HCEC 1CT (cell line): Measurements from ENCODE around the gene FAM118B.
A peak's percentile ranks its signal among the peaks of the same experiment; 100 is the strongest.

Source experiments
- DNase-seq: peaks from one replicate; pipeline ENCODE4 v3.0.0-alpha.2; 2017

The FAM118B gene

GRCh38 chr11:126186708-126187529, 24.7 kb upstream of the FAM118B start:
- DNase-seq: no peak

- no peak for DNase-seq
Observed at GRCh38 chr11:126188332-126189108, 23.1 kb upstream of the FAM118B start.

DNA sequence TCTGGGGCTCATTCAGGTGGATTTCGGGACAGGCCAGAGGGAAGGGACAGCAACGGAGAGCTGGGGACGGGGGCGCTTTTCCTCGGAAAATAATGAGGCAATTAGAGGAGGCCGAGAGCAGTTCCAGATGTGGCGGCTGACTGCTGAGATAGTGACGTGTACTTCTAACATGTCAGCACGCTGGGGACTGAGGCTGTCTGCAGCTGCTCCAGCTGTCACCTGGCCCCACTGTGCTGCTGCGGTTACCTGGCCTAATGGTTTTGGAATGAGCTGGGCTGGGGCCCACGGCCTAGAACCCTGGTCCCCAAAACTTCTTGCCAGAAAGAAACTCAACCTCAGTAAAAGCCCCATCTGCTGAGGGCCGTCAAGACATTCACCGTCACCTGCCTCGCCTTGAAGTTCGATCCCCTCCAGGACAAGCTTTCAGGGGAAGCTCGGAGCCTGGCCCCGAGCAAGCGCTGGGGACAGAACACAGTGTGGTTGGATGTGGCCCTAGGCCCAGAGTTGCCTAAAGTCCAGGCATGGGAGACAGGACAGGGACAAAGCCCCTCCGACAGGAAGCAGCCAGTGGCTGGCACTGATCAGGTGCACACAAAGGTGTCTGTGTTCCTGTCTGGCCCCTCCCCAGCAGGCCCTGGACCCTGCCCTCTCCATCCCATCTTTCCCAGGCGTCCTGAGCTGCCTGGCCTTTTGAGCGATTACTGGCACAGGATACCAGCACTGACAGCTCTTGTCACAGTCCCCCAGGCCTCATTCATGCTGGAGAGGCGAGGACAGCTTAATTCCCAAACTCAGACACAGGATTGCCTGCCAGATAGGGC, 22.3 kb upstream of the FAM118B start:
- DNase-seq: no peak

DNA sequence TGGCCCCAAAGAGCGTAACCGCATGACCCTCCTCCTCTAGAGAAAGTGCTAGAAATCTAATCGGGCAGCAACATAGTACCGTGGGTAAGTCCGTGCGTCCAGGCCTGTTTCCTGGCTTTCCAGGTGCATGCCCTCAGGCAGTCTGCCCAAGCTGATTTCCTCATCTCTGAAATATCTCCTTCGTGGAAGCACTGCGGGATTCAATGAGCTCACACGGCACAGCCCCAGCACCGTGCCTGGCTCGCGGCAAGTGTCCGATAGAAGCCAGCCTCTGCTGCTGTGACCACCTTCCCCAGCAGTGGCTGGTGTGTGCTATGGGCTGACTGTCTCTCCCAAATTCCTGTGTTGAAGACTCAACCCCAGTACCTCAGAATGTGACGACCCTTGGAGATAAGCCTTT, 20.8 kb upstream of the FAM118B start:
- DNase-seq: no peak

- no peak for DNase-seq
Observed at GRCh38 chr11:126191379-126192073, 20.1 kb upstream of the FAM118B start.

DNA sequence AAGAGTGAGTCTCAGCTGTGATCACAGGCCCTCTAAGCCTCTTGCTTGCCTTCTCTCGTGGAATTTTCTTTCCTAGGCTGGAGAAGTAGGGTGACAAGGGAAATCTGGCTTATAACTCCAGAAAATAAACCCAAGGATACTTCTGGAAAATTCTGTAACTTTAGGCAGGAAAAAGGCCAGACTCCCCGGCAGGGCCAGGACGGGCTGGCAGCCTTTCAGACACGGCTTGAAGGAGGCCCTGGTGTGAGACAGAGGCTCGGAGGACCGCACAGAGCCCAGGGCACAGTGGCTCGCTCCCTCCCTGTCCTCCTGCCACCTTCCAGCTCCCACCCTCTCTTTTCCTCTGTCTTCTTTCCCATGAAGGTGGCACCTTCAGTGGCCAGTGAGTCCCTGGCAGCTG, 19.2 kb upstream of the FAM118B start:
- no peak for DNase-seq

DNA sequence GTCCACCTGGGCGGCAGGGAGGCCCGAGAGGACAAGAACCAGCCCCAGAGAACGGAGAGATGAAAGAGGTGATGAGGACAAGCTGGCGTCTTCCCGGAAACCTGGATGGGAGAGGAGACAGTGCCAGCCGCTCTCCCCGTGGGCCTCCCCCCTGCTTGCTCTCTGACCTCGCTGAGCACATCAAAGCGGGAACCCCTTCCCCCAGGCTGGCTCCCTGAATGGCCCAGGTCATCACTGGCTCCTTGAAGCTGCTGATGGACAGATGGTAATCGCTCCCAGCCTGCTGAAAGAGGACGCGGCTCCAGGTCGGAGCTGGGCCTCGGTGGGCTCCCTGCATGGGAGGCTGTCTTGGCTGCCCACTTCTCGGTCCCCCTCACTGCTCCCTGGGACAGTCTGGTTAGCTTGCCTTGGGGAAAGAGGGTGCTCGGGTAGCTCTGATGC, 18.5 kb upstream of the FAM118B start:
- DNase-seq: no peak

- peak; percentile 47 for DNase-seq
Observed at GRCh38 chr11:126194121-126194543, 17.4 kb upstream of the FAM118B start.

- no peak for DNase-seq
Observed at GRCh38 chr11:126195119-126195518, 16.5 kb upstream of the FAM118B start.

DNA sequence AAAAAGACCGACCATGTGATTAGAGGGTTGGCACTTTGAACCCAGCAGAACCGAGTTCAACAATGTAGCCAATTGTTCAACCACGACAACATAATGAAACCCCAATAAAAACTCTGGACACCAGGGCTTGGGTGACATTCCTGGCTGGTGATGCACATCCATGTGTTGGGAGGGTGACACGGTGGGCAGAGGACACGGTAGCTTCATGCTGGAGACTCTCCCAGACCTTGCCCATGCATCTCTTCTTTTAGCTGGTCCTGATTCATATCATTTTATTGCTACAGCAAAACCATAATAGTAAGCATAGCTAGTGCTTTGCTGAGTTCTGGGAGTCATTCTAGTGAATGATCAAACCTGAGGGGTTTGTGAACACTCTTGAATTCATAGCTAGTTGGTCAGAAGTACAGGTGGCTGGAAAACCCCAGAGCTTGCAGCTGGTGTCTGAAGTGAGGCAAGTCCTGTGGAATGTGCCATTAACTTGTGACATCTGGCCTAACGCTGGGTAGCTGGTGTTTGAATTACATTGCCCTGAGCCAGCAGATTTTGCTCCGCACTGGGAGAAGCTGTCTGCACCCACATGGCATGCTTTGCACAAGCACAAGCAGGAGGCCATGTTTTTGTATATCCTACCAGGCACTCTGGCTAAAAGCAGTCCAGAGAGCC, 14.2 kb upstream of the FAM118B start:
- DNase-seq: no peak

- no peak for DNase-seq
Observed at GRCh38 chr11:126198648-126199047, 12.9 kb upstream of the FAM118B start.

- no peak for DNase-seq
Observed at GRCh38 chr11:126202646-126203359, 8.8 kb upstream of the FAM118B start.

GRCh38 chr11:126205359-126205758, 6.2 kb upstream of the FAM118B start:
- DNase-seq: no peak

DNA sequence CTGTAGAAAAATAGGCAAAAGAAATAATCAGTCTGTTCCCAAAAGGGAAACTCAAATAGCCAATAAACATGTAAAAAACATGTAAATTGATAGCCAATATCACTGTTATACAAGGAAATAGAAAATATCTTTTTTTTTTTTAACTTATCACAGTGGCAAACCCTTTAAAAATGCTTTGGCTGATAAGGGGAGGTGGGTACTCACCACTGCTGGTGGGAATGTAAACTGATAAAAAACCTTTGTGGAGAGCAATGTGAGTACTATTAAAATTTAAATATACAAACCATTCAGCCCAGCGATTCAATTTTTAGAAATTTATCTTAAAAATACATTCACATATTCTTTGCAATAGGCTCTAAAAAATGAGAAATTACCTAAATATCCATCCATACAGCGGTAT, 3.7 kb upstream of the FAM118B start:
- DNase-seq: no peak

GRCh38 chr11:126210871-126211235, 729 bp upstream of the FAM118B start:
- DNase-seq: peak; percentile 11

DNA sequence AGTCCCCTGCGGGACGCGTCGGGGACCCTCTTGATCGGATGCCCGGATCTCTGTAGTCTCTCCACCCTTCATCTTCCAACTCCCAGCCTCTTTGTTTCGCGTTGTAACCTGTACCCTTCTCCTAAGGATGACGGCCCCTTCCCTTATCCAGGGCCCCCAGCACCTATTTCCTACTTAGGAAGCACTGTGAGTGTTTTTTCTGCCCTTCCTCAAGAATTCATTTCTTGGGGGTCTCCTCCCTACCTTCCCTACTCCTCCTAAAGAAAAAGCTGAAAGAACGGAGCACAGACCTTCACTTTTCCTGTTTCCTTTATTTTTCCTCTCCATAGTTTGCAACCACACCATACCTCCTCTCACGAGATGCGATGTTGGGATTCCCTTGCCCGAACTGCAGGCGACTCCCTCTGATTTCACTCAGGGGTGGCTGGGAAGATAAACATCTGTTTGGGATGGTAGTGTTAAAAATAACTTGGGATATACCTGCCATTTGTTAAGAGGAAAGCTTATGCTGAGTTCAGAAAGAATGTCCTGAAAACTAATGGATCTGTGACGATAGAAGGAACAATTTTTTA, 593 bp downstream of the FAM118B start:
- DNase-seq: peak; percentile 4

DNA sequence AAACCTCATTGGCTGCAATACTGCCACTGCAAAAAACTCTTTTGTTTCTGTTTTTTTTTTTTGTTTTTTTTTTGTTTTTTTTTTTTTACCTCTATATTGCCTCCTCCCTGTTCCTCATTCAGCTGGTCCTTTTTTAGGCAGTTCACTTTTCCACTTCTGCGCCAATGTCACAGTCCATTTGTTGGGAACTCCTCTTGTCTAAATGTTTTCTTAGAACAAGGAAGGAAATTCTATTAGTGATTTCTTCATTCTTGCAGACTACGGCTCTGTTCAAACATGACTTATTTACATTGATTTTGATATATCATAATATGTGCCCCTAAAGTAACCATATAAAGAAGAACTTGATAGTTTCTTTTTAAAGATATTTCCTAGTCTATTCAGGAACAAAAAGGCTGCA, 2.9 kb downstream of the FAM118B start:
- DNase-seq: no peak

GRCh38 chr11:126214841-126215240, 3.3 kb downstream of the FAM118B start:
- no peak for DNase-seq

DNA sequence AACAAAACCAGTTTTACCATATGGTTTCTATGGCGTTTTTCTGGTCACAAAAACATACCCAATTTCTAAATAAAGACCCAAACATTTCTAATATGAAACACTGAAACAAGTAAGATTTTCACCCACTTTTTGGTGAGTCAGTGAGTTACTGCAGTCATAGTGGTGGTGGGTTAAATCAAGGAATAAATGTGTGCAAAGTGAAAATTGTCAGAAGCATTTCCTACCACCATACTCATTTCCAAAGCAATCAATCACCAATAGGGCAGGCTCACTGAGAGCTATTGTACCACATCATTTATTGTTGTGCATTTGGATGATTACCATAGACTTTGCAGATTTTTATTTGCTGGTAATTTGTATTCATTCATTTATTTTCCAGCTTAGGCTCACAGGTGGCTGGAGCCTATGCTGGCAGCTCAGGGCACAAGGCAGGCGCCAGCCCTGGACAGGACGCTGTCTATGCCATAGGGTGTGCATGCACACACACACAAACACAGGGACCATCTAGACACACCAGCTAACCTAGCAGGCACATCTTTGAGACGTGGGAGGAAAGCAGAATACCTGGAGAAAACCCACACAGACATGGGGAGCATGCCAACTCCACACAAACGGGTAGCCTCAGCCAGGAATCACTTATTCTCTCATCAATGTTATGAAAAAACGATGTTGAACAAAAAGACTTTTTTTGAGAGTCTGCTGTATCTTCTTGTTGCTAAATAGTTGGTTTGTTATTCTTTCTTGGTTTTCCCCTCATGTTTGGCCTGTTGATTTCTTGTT, 5.1 kb downstream of the FAM118B start:
- no peak for DNase-seq

DNA sequence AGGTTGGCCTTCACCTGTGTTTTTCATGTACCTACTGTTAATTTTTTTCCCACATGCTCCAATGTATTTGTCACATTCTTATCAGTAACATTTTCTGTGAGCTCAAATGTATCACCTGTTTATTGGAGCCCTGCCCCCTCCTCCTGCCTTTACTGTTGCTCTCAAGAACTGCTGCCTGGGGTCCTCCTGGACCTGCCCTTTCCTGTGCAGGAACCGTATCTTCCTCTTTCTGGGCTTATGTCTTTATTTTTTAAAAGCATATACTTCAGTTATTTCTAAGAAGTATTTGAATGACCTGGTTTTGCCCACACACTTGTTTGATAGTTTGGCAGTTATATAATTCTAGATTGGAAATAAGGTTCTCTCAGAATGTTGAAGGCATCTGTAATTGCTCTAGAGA, 5.9 kb downstream of the FAM118B start:
- no peak for DNase-seq
